GM12892 (cell line): ENCODE results near the gene ANKRD39.

Source experiments
- POLR2A ChIP-seq: IDR thresholded peaks from 2 replicates; pipeline ENCODE4 v1.6.1; 2011; ENCODE audit warnings: low read depth, low read length, control low read depth
- POLR2AphosphoS5 ChIP-seq: IDR thresholded peaks from 2 replicates; pipeline ENCODE4 v1.6.1; 2011; ENCODE audit warnings: low read depth, low read length, control low read depth
- TAF1 ChIP-seq: IDR thresholded peaks from 2 replicates; pipeline ENCODE4 v1.6.1; 2011; ENCODE audit warnings: low read depth, mild to moderate bottlenecking, control low read depth, low read length, borderline replicate concordance

- TF ChIP-seq POLR2A, result no peak
- TF ChIP-seq POLR2AphosphoS5, result no peak
- TF ChIP-seq TAF1, result no peak
These were observed 36.6 kb downstream of the ANKRD39 start for GRCh38 chr2:96821113-96821675.
